ENCODE measurements around the gene MT1E. TPM values are rescaled to one million over a fixed set of nuclear protein-coding genes. Genes with fewer than 3 reads are reported as not detected.

MT1E gene
- polyA plus RNA-seq, 1 donor from 2014 or later = not detected

- TF ChIP-seq EP300 (conservative IDR thresholded peaks at IDR 0.05; ENCODE audit: poor library complexity, severe bottlenecking) = no peak
Measured at GRCh38 chr16:56632848-56633365, 7.3 kb downstream of the MT1E start (continued).

GRCh38 chr16:56633535-56633934 lies 8.0 kb downstream of the MT1E start:
- no peaks in the 10 kb centered on the region for H3K9me3 ChIP-seq (ENCODE audit: low read length)
- H3K4me3 ChIP-seq (ENCODE audit: low read length) = no peak overlapping the region
- H3F3A ChIP-seq (ENCODE audit: insufficient read depth, low read length, poor library complexity, severe bottlenecking) = no peaks in the 10 kb centered on the region
- H3K9me2 ChIP-seq (ENCODE audit: insufficient read depth, low read length) = no peaks in the 10 kb centered on the region
- H3K4me2 ChIP-seq (ENCODE audit: low read length) = no peak overlapping the region
- H3K79me2 ChIP-seq (replicated peaks; ENCODE audit: insufficient read depth, low read length) = no peaks in the 10 kb centered on the region
- H3K36me3 ChIP-seq (ENCODE audit: insufficient read depth, low read length) = no peaks in the 10 kb centered on the region
- no peaks in the 10 kb centered on the region for H4K20me1 ChIP-seq (ENCODE audit: insufficient read depth)
- TF ChIP-seq MXI1 (conservative IDR thresholded peaks at IDR 0.05; ENCODE audit: poor library complexity, severe bottlenecking) = no peak
- no peak for TF ChIP-seq TAF1 (IDR thresholded peaks at IDR 0.05; ENCODE audit: low read depth)
- TF ChIP-seq RAD21 (conservative IDR thresholded peaks at IDR 0.05) = no peak
- TF ChIP-seq, protein P1, sequence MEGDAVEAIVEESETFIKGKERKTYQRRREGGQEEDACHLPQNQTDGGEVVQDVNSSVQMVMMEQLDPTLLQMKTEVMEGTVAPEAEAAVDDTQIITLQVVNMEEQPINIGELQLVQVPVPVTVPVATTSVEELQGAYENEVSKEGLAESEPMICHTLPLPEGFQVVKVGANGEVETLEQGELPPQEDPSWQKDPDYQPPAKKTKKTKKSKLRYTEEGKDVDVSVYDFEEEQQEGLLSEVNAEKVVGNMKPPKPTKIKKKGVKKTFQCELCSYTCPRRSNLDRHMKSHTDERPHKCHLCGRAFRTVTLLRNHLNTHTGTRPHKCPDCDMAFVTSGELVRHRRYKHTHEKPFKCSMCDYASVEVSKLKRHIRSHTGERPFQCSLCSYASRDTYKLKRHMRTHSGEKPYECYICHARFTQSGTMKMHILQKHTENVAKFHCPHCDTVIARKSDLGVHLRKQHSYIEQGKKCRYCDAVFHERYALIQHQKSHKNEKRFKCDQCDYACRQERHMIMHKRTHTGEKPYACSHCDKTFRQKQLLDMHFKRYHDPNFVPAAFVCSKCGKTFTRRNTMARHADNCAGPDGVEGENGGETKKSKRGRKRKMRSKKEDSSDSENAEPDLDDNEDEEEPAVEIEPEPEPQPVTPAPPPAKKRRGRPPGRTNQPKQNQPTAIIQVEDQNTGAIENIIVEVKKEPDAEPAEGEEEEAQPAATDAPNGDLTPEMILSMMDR (IDR thresholded peaks at IDR 0.05; ENCODE audit: poor library complexity, severe bottlenecking) = no peak
- TF ChIP-seq POLR2AphosphoS5 (IDR thresholded peaks at IDR 0.05) = no peak
- TF ChIP-seq SMC3 (conservative IDR thresholded peaks at IDR 0.05; ENCODE audit: poor library complexity) = no peak
- TF ChIP-seq, protein P2, sequence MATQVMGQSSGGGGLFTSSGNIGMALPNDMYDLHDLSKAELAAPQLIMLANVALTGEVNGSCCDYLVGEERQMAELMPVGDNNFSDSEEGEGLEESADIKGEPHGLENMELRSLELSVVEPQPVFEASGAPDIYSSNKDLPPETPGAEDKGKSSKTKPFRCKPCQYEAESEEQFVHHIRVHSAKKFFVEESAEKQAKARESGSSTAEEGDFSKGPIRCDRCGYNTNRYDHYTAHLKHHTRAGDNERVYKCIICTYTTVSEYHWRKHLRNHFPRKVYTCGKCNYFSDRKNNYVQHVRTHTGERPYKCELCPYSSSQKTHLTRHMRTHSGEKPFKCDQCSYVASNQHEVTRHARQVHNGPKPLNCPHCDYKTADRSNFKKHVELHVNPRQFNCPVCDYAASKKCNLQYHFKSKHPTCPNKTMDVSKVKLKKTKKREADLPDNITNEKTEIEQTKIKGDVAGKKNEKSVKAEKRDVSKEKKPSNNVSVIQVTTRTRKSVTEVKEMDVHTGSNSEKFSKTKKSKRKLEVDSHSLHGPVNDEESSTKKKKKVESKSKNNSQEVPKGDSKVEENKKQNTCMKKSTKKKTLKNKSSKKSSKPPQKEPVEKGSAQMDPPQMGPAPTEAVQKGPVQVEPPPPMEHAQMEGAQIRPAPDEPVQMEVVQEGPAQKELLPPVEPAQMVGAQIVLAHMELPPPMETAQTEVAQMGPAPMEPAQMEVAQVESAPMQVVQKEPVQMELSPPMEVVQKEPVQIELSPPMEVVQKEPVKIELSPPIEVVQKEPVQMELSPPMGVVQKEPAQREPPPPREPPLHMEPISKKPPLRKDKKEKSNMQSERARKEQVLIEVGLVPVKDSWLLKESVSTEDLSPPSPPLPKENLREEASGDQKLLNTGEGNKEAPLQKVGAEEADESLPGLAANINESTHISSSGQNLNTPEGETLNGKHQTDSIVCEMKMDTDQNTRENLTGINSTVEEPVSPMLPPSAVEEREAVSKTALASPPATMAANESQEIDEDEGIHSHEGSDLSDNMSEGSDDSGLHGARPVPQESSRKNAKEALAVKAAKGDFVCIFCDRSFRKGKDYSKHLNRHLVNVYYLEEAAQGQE (IDR thresholded peaks at IDR 0.05; ENCODE audit: borderline replicate concordance) = no peak
- no peak for TF ChIP-seq EP300 (conservative IDR thresholded peaks at IDR 0.05; ENCODE audit: poor library complexity, severe bottlenecking)
- TF ChIP-seq EZH2 (IDR thresholded peaks at IDR 0.05; ENCODE audit: borderline replicate concordance, insufficient read depth, low read length, poor library complexity, severe bottlenecking) = no peak
- H3K27me3 ChIP-seq (ENCODE audit: insufficient read depth, low read depth, low read length) = peaks cover 100% of the 10 kb centered on the region
- H3K9ac ChIP-seq (ENCODE audit: low read length) = no peak overlapping the region
- H3K27ac ChIP-seq (ENCODE audit: low read length) = no peak overlapping the region
- no peak overlapping the region for H2AFZ ChIP-seq (ENCODE audit: low read depth, low read length)

DNA sequence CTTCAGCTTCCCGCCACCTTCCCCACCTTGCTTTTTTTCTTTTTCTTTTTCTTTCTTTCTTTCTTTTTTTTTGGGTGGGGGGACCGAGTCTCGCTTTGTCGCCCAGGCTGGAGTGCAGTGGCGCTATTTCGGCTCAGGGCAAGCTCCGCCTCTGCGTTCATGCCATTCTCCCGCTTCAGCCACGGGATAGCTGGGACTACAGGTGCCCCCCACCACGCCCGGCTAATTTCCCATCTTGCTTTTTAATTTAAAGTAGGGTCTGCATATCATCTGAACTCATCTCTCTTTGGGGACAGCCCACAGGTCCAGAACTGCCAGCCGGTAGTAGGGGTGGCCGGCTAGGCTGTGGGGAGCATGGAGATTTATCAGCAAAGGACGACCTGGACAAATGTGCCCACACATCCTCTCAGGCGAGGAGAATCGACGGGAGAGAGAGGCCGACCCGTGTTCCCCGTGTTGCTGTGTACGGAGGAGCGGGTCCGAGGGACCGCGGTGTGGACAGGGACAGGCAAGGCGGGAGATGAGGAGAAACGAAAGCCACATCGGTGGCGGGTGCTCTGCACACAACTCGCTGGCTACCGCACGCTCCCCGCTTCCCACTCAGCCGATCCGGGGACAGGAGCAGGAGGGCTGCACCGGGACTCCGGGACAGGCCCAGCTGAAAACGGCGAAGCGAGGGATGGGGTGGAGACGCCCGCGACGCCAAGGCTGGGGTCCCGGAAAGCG lies 9.3 kb downstream of the MT1E start:
- no peak overlapping the region for H3K27ac ChIP-seq (ENCODE audit: low read length)
- no peaks in the 10 kb centered on the region for H4K20me1 ChIP-seq (ENCODE audit: insufficient read depth)
- H3K27me3 ChIP-seq (ENCODE audit: insufficient read depth, low read depth, low read length) = peaks cover 100% of the 10 kb centered on the region
- H3K4me2 ChIP-seq (ENCODE audit: low read length) = no peak overlapping the region
- no peaks in the 10 kb centered on the region for H3K79me2 ChIP-seq (replicated peaks; ENCODE audit: insufficient read depth, low read length)
- no peaks in the 10 kb centered on the region for H3F3A ChIP-seq (ENCODE audit: insufficient read depth, low read length, poor library complexity, severe bottlenecking)
- H3K4me3 ChIP-seq (ENCODE audit: low read length) = peak overlapping the region; percentile 48
- H3K9me2 ChIP-seq (ENCODE audit: insufficient read depth, low read length) = no peaks in the 10 kb centered on the region
- no peak overlapping the region for H2AFZ ChIP-seq (ENCODE audit: low read depth, low read length)
- no peaks in the 10 kb centered on the region for H3K9me3 ChIP-seq (ENCODE audit: low read length)
- H3K36me3 ChIP-seq (ENCODE audit: insufficient read depth, low read length) = no peaks in the 10 kb centered on the region
- H3K9ac ChIP-seq (ENCODE audit: low read length) = no peak overlapping the region
- TF ChIP-seq TAF1 (IDR thresholded peaks at IDR 0.05; ENCODE audit: low read depth) (no peak), EZH2 (IDR thresholded peaks at IDR 0.05; ENCODE audit: borderline replicate concordance, insufficient read depth, low read length, poor library complexity, severe bottlenecking) (peak; percentile 53), SMC3 (conservative IDR thresholded peaks at IDR 0.05; ENCODE audit: poor library complexity) (no peak)
